Myocyte (in vitro differentiated cells): Measurements from ENCODE around the gene CBLB. TPM values are rescaled to one million over a fixed set of nuclear protein-coding genes. Genes with fewer than 3 reads are reported as not detected.

Experiments used
- DNase-seq: peaks from one replicate; pipeline ENCODE4 v3.0.0-alpha.2; 2012; ENCODE audit warnings: low read depth
- total RNA-seq: library from RNA; depleted of rRNA; stranded (reverse); fragments of >200 nt; gene quantifications from 2 replicates; pipeline ENCODE4 v1.2.3, GENCODE V29; 2014

The CBLB gene
- total RNA-seq, 1 donor from 2014 or later: 54.6 TPM

- no peak for DNase-seq
Measured at GRCh38 chr3:105876780-105877327, 8.0 kb upstream of the CBLB start.

GRCh38 chr3:105869861-105870755, 1.3 kb upstream of the CBLB start:
- no peak for DNase-seq

- no peak for DNase-seq
Measured at GRCh38 chr3:105869531-105869833, 670 bp upstream of the CBLB start.

- DNase-seq: peak; percentile 72
Measured at GRCh38 chr3:105868431-105868741, 426 bp downstream of the CBLB start.

- peak; percentile 17 for DNase-seq
Measured at GRCh38 chr3:105867712-105868430, 941 bp downstream of the CBLB start.

GRCh38 chr3:105866656-105867653, 1.9 kb downstream of the CBLB start:
- DNase-seq: peak; percentile 48

- DNase-seq: no peak
Measured at GRCh38 chr3:105865867-105866350, 2.9 kb downstream of the CBLB start.

- DNase-seq: no peak
Measured at GRCh38 chr3:105865016-105865623, 3.7 kb downstream of the CBLB start.

GRCh38 chr3:105864212-105864611, 4.6 kb downstream of the CBLB start:
- DNase-seq: no peak

- no peak for DNase-seq
Measured at GRCh38 chr3:105863608-105864007, 5.2 kb downstream of the CBLB start.

- no peak for DNase-seq
Measured at GRCh38 chr3:105862217-105862616, 6.6 kb downstream of the CBLB start.

- DNase-seq: no peak
Measured at GRCh38 chr3:105860641-105861040, 8.2 kb downstream of the CBLB start.

GRCh38 chr3:105858017-105858416, 10.8 kb downstream of the CBLB start:
- DNase-seq: no peak

- peak; percentile 67 for DNase-seq
Measured at GRCh38 chr3:105857601-105858000, 11.2 kb downstream of the CBLB start.

- DNase-seq: no peak
Measured at GRCh38 chr3:105856605-105857004, 12.2 kb downstream of the CBLB start.

- DNase-seq: no peak
Measured at GRCh38 chr3:105853801-105854432, 14.9 kb downstream of the CBLB start.

- DNase-seq: no peak
Measured at GRCh38 chr3:105851582-105851981, 17.2 kb downstream of the CBLB start.

GRCh38 chr3:105851176-105851575, 17.6 kb downstream of the CBLB start:
- DNase-seq: no peak

GRCh38 chr3:105850593-105850992, 18.2 kb downstream of the CBLB start:
- no peak for DNase-seq

- DNase-seq: no peak
Measured at GRCh38 chr3:105848821-105849220, 20.0 kb downstream of the CBLB start.
